NOMO-1 treated with dmso at 0.1 percent for 144 hours (cell line): ENCODE measurements around the gene ALKBH3.

Experiments
- DNase-seq: peaks from one replicate; lab custom pipeline; 2025; ENCODE audit not compliant: unreplicated experiment; lab: John Stamatoyannopoulos, UW

ALKBH3 gene

GRCh38 chr11:43937434-43938411 lies 57.1 kb downstream of the ALKBH3 start:
- DNase-seq: no peak

- no peak for DNase-seq
Observed at GRCh38 chr11:43941257-43941994, 60.8 kb downstream of the ALKBH3 start.

- DNase-seq: no peak
Observed at GRCh38 chr11:43942662-43943371, 62.2 kb downstream of the ALKBH3 start.

- DNase-seq: no peak
Observed at GRCh38 chr11:43943372-43943930, 62.8 kb downstream of the ALKBH3 start.

GRCh38 chr11:43943931-43944751 lies 63.5 kb downstream of the ALKBH3 start:
- DNase-seq: no peak

GRCh38 chr11:43944761-43945311 lies 64.2 kb downstream of the ALKBH3 start:
- peak; percentile 32 for DNase-seq

GRCh38 chr11:43947003-43947500 lies 66.4 kb downstream of the ALKBH3 start:
- DNase-seq: no peak

GRCh38 chr11:43947815-43948214 lies 67.2 kb downstream of the ALKBH3 start:
- no peak for DNase-seq

GRCh38 chr11:43948341-43949225 lies 68.0 kb downstream of the ALKBH3 start:
- no peak for DNase-seq

GRCh38 chr11:43950311-43950855 lies 69.8 kb downstream of the ALKBH3 start:
- DNase-seq: no peak

- DNase-seq: no peak
Observed at GRCh38 chr11:43951231-43951630, 70.6 kb downstream of the ALKBH3 start.

- DNase-seq: no peak
Observed at GRCh38 chr11:43952020-43952400, 71.4 kb downstream of the ALKBH3 start.

GRCh38 chr11:43952401-43953342 lies 72.0 kb downstream of the ALKBH3 start:
- DNase-seq: no peak

- DNase-seq: no peak
Observed at GRCh38 chr11:43953521-43953920, 72.9 kb downstream of the ALKBH3 start.

- no peak for DNase-seq
Observed at GRCh38 chr11:43954241-43954640, 73.6 kb downstream of the ALKBH3 start.

- no peak for DNase-seq
Observed at GRCh38 chr11:43955381-43956118, 74.9 kb downstream of the ALKBH3 start.

- DNase-seq: no peak
Observed at GRCh38 chr11:43957571-43957970, 76.9 kb downstream of the ALKBH3 start.
